GM12892 (cell line): ENCODE results near the gene KLLN.

ENCODE experiments used
- POLR2A ChIP-seq: IDR thresholded peaks from 2 replicates; pipeline ENCODE4 v1.6.1; 2011; ENCODE audit warnings: low read depth, low read length, control low read depth
- POLR2AphosphoS5 ChIP-seq: IDR thresholded peaks from 2 replicates; pipeline ENCODE4 v1.6.1; 2011; ENCODE audit warnings: low read depth, low read length, control low read depth
- TAF1 ChIP-seq: IDR thresholded peaks from 2 replicates; pipeline ENCODE4 v1.6.1; 2011; ENCODE audit warnings: low read depth, mild to moderate bottlenecking, control low read depth, low read length, borderline replicate concordance

DNA sequence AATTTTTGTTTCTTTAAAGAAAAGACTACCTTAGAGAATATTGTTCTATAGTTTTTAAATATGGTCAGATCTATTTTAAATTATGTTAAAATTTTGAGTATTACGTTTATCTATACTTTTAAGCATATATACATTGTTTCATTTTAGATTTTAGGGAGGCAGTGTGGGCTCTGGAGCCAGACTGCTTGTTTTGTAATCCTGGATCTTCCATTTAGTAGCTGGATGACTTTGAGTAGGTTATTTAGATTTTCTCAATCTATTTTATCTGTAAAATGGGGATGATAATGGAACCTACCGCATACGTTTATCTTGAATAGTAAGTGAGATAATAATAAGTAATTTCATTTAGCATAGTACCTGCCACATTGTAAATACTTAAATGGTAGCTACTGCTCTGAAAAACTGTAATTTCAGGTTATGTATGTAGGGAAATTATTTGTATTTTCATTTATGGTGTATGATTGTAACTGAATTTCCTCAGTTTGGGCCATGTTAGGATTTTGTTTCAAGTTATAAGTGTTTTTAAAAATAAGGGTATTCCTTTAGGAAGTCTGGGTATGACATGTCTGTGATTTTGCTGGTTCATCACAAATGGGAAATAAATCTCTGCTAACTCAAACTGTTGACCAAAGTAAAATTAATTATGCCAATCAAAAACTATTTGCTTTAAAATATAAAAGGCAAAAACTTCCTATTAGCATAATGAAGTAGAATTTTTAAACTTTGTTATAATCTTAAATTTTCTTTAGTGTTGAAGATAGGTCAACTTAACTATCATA is 6.6 kb upstream of the KLLN start:
- TF ChIP-seq POLR2A (no peak), POLR2AphosphoS5 (no peak), TAF1 (no peak)
